Measurements from ENCODE around the gene RTN3. TPM values are rescaled to one million over a fixed set of nuclear protein-coding genes. Genes with fewer than 3 reads are reported as not detected.

Gene RTN3
- total and polyA plus RNA-seq, 9 of the 15 experiments (the other 6 are each of a cell fraction or from before 2014, with no cell fraction given) = 41.6 to 169 (median 93.5) TPM

DNA sequence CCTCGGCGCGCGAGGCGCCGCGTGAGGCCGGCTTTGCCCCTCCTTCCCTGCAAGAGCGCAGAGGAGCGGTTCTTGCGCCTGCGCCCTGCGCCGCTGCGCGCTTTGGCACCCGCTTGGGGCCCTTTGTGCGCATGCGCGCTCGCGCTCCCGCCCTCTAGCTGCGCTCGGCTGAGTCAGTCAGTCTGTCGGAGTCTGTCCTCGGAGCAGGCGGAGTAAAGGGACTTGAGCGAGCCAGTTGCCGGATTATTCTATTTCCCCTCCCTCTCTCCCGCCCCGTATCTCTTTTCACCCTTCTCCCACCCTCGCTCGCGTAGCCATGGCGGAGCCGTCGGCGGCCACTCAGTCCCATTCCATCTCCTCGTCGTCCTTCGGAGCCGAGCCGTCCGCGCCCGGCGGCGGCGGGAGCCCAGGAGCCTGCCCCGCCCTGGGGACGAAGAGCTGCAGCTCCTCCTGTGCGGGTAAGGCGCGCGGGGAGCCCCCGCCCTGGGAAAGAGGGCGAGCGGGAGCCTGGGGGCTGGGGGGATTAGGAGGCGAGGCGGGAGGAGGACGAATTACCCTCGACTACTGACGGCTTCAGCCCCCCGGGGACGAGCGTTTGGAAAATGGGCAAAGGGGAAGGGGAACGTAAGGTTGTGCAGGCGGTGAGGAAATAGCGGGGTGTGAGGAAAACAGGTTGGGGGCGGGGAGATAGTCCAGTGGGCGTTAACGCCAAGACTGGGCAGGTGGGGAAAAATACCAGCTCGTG, at the start of gene RTN3 (continued):
- TF ChIP-seq, protein P1, sequence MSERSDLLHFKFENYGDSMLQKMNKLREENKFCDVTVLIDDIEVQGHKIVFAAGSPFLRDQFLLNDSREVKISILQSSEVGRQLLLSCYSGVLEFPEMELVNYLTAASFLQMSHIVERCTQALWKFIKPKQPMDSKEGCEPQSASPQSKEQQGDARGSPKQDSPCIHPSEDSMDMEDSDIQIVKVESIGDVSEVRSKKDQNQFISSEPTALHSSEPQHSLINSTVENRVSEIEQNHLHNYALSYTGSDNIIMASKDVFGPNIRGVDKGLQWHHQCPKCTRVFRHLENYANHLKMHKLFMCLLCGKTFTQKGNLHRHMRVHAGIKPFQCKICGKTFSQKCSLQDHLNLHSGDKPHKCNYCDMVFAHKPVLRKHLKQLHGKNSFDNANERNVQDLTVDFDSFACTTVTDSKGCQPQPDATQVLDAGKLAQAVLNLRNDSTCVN (CRISPR knock-in tag; IDR thresholded peaks at IDR 0.05) = no peak
- TF ChIP-seq HDAC1 (IDR thresholded peaks at IDR 0.05) = peak in 1 of 2 experiments; percentile 82; a peak in 1 of 4 replicates
- TF ChIP-seq RAD21 (CRISPR knock-in tag; conservative IDR thresholded peaks at IDR 0.05 in 1 of 2, IDR thresholded peaks at IDR 0.05 in 1 of 2) = no peak
- TF ChIP-seq ZZZ3 (IDR thresholded peaks at IDR 0.05) = no peak
- TF ChIP-seq NFXL1 (CRISPR knock-in tag; IDR thresholded peaks at IDR 0.05) = no peak
- peak; percentile 83; the same call in 1 of the 2 replicates for TF ChIP-seq PHF8 (IDR thresholded peaks at IDR 0.05; ENCODE audit: borderline replicate concordance, low read length)
- no peak for TF ChIP-seq KAT8 (IDR thresholded peaks at IDR 0.05; ENCODE audit: low read depth)
- TF ChIP-seq SPI1 (IDR thresholded peaks at IDR 0.05; ENCODE audit: borderline replicate concordance, low read depth, low read length) = peak; percentile 8; the same call in 1 of the 2 replicates
- TF ChIP-seq FOSL1 (tag; conservative IDR thresholded peaks at IDR 0.05) = peak; percentile 78
- no peak for TF ChIP-seq SMARCB1 (IDR thresholded peaks at IDR 0.05; ENCODE audit: insufficient read length, low read depth)
- TF ChIP-seq HDAC3 (IDR thresholded peaks at IDR 0.05; ENCODE audit: borderline replicate concordance, partially characterized antibody) = no peak
- no peak for TF ChIP-seq ZNF277 (CRISPR knock-in tag; IDR thresholded peaks at IDR 0.05; ENCODE audit: borderline replicate concordance)
- TF ChIP-seq SREBF1 (IDR thresholded peaks at IDR 0.05; ENCODE audit: borderline replicate concordance, low read depth, low read length) = no peak
- TF ChIP-seq ZNF57 (CRISPR knock-in tag; IDR thresholded peaks at IDR 0.05) = no peak
- 0 out of 2 replicates have a peak, but pooled peaks have one; percentile 28 for TF ChIP-seq CBFA2T3 (IDR thresholded peaks at IDR 0.05)
- no peak for TF ChIP-seq HIVEP1 (CRISPR knock-in tag; IDR thresholded peaks at IDR 0.05)
- TF ChIP-seq BRF2 (IDR thresholded peaks at IDR 0.05; ENCODE audit: borderline replicate concordance, insufficient read depth, insufficient read length) = no peak
- TF ChIP-seq ZNF124 (CRISPR knock-in tag; IDR thresholded peaks at IDR 0.05) = no peak
- TF ChIP-seq PRMT5 (CRISPR knock-in tag; IDR thresholded peaks at IDR 0.05) = peak; percentile 51; the same call in 1 of the 2 replicates
- 0 out of 2 replicates have a peak, but pooled peaks have one; percentile 68 for TF ChIP-seq PREB (CRISPR knock-in tag; IDR thresholded peaks at IDR 0.05)
- TF ChIP-seq ZNF384 (IDR thresholded peaks at IDR 0.05; ENCODE audit: low read depth, low read length) = no peak
- TF ChIP-seq L3MBTL2 (IDR thresholded peaks at IDR 0.05) = peak; percentile 85; the same call in 1 of the 2 replicates
- TF ChIP-seq BRD4 (IDR thresholded peaks at IDR 0.05) = peak; percentile 73
- TF ChIP-seq EHMT2 (IDR thresholded peaks at IDR 0.05) = no peak
- TF ChIP-seq SMARCE1 (IDR thresholded peaks at IDR 0.05) = peak; percentile 75; the same call in 1 of the 2 replicates
- TF ChIP-seq ARNT (IDR thresholded peaks at IDR 0.05) = peak in 1 of 2 experiments; percentile 68; a peak in 1 of 4 replicates

Data from K562 (cell line).